GM18951 (cell line): ENCODE results near the gene PRMT7.

Experiments used
- POLR2A ChIP-seq: IDR thresholded peaks from 4 replicates; pipeline ENCODE4 v1.6.1; 2011; ENCODE audit warnings: mild to moderate bottlenecking; ENCODE audit not compliant: insufficient read length, insufficient read depth; ENCODE audit errors: extremely low read depth
- in situ Hi-C: fragments of 300-500 bp; cut with MboI; formaldehyde crosslinking; loops from one replicate; pipeline ENCODE4 v1.12.0; 2022; ENCODE audit warnings: low sequenced_read_pairs, mixed read lengths, inconsistent platforms; ENCODE audit not compliant: unreplicated experiment

The PRMT7 gene

DNA sequence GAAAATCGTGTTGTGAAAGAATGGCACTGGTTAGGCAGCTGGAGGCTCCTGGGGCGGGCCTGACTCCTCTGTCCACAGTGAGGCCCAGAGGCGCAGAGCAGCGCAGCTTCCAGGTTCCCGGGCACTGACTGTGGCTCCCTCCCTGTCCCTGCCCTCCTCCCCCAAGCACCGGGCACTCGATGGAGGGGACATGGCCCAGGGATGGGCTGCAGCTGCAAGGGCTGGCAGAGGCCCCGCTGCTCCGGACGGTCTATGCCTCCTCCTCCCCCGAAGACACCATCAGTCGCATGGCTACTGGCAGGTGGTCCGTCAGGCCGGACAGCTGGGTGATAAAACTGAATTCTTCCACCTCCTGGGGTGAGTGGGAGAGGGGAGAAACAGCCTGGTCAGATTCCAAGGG lies 50.1 kb downstream of the PRMT7 start:
- in situ Hi-C loops = no loop called here
- no peak for TF ChIP-seq POLR2A

DNA sequence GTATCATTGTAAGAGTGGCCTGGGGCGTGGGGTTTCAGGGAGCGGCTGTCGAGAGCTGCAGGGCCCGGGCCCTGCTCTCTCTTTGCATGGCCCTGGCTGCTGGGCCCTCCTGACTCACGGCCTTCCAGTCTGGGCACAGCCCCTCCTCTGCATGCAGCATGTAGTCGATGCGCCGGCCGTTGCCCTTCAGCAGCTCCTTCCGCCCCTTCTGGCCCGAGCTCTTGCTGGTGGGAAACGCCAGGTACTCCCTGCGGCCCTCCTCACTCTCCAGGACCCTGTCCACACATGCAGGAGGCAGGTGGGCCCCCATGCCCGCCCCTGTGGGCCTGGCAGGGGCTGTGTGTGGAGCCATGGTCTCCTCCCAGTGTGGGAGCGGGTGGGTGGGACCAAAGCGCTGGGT lies 50.7 kb downstream of the PRMT7 start:
- no peak for TF ChIP-seq POLR2A
- in situ Hi-C loops = no loop called here

GRCh38 chr16:68362262-68362913 lies 51.6 kb downstream of the PRMT7 start:
- no peak for TF ChIP-seq POLR2A
- in situ Hi-C loops = no loop called here

DNA sequence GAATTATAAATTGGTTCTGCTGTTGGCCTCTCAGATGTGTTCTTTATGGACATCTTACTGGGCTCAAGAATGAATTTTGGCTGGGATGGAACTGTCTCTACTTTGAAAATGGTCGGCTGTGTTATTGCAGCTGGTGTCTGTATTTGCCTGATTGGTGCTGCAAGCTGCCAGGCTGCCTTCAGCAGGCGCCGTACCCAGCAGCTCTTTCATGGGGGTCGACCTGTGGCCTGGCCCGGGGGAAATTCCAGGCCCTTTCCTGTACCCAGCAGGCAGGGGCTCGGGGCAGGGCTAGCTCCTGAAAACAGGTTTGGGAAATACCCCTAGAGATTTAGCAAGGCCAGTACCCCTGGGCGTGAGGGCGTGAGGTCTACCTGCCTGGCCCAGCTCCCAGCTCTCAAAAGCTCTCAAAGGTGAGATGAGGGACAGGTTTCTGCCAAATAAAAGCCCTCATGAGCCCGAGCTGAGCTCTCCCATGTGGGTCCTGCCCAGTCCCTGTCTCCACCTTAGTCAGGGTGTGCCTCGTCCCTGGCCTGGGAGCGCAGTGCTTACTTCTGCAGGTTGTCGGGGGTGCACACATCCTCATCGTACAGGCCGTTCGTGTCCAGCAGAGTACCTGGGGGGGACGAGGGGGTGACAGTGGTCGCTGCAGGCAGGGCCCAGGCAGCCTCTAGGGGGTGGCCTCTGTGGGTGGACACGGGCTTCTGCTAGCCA lies 52.3 kb downstream of the PRMT7 start:
- no peak for TF ChIP-seq POLR2A
- in situ Hi-C loops = no loop called here

GRCh38 chr16:68363658-68364521 lies 53.1 kb downstream of the PRMT7 start:
- in situ Hi-C loops = no loop called here
- TF ChIP-seq POLR2A = no peak

GRCh38 chr16:68364561-68364998 lies 53.8 kb downstream of the PRMT7 start:
- in situ Hi-C loops = no loop called here
- TF ChIP-seq POLR2A = no peak

- no peak for TF ChIP-seq POLR2A
- in situ Hi-C loops = no loop called here
These were observed 54.5 kb downstream of the PRMT7 start for GRCh38 chr16:68365167-68365817.

- in situ Hi-C loops = no loop called here
- no peak for TF ChIP-seq POLR2A
These were observed 55.2 kb downstream of the PRMT7 start for GRCh38 chr16:68366062-68366461.

GRCh38 chr16:68367030-68367429 lies 56.2 kb downstream of the PRMT7 start:
- TF ChIP-seq POLR2A = no peak
- in situ Hi-C loops = no loop called here

DNA sequence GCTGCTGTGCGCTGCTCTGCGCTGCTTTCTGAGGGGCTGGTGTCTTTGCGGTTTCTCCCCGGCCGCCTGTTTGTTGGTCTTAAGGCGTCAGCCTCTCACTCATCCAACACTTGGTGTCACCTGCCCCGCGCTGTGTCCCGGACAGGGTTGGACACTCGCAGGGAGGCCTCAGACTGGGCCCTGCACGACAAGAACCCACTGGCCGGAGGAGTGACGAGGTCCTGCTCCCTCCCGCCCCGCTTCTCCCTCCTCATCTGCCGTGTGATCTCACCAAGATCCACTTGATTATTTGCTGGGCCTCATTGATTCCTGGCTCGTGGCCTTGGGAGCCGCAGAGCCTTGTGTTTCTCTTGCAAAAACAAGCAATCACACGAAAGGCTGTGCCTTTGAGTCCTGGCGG lies 56.6 kb downstream of the PRMT7 start:
- in situ Hi-C loops = no loop called here

DNA sequence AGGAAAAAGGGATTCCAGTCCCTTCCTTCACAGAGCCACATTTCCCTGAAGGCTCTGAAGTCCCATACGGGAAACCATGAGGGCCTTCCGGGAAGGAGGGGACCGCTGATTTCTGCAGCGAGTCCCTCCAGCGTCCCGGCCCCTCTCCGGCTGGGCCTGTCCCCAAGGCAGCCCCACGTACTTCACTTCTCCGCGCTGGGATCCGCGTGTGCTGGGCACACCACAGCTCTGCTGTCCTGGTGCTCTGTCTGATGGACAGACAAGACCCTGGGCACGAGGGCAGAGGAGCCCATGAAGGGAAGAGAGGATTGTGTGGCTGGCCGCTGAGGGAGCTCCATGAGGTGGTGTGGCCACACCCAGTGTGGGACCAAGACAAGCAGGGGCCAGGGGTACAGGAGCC lies 57.1 kb downstream of the PRMT7 start:
- no peak for TF ChIP-seq POLR2A
- in situ Hi-C loops = no loop called here

More for the DNA sequence above, 56.6 kb downstream of the PRMT7 start:
- TF ChIP-seq POLR2A = no peak

DNA sequence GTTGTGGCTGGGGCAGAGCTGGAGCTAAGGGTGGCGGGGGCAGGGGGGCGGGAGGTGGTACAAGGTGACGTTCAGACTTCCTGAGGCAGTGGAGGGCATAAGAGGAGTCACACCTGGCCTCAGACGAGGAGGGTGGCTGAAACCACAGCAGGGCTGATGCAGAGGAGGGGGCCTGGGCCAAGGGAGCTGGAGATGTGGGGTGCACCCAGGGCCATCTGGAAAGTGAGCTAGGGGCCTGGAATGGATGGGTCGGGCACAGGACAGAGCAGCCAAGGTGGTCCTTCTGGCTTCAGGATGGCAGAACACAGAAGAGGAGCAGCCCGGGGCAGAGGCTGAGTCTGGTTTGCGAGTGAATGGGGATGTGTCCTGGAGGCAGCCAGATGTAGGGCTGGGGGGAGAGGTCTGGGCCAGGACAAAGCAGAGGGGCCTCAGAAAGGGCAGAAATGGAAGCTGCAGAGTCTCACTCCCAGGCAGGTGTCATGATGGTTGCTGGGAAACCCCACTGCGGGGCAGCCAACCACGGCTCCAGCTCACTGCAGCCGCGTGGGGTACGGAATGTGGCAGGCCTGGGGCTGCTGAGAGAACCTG lies 57.6 kb downstream of the PRMT7 start:
- in situ Hi-C loops = no loop called here
- no peak for TF ChIP-seq POLR2A

- no peak for TF ChIP-seq POLR2A
- in situ Hi-C loops = no loop called here
These were observed 58.3 kb downstream of the PRMT7 start for GRCh38 chr16:68369168-68369567.
